ENCODE data around the gene GNAI3.

GNAI3 gene

DNA sequence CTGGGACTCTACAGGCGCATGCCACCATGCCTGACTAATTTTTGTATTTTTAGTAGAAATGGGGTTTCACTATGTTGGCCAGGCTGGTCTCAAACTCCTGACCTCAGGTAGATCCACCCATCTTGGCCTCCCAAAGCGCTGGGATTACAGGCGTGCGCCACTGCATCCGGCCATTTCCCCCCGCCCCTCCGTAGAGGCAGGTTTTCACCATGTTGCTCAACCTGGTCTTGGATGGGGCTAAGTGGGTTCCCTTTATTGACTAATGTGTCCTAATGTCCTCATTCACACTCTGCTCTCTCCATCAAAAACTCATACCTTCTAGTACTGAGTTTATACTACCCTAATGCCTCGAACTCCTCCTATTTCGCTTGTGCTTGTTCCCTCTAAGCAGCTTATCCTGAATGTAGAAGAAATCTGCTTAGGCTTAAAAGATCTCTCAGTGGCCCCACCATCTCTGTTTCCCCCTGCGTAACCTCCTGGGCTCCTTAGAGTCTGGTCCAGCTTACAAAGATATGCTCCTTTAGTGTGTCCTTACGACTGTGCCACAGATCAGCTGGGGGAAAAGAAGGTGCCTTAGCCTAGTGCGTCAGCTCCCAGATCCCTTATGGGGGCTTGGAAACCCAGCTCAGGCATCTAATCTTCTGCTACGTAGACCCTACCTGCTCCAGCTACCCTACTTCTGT lies 63.0 kb downstream of the GNAI3 start:
- Histone ChIP-seq H3K9me3 (ENCODE audit: severe bottlenecking) (no peaks in the 10 kb centered on the region), H3K27ac (peak overlapping the region; percentile 95), H3K36me3 (peaks cover 35% of the 10 kb centered on the region), H3K27me3 (ENCODE audit: insufficient read depth, low read depth, severe bottlenecking) (no peaks in the 10 kb centered on the region), H3K4me3 (ENCODE audit: low read depth, low read length) (peak overlapping the region; percentile 58)
- TF ChIP-seq, protein P1, sequence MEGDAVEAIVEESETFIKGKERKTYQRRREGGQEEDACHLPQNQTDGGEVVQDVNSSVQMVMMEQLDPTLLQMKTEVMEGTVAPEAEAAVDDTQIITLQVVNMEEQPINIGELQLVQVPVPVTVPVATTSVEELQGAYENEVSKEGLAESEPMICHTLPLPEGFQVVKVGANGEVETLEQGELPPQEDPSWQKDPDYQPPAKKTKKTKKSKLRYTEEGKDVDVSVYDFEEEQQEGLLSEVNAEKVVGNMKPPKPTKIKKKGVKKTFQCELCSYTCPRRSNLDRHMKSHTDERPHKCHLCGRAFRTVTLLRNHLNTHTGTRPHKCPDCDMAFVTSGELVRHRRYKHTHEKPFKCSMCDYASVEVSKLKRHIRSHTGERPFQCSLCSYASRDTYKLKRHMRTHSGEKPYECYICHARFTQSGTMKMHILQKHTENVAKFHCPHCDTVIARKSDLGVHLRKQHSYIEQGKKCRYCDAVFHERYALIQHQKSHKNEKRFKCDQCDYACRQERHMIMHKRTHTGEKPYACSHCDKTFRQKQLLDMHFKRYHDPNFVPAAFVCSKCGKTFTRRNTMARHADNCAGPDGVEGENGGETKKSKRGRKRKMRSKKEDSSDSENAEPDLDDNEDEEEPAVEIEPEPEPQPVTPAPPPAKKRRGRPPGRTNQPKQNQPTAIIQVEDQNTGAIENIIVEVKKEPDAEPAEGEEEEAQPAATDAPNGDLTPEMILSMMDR (IDR thresholded peaks at IDR 0.05; ENCODE audit: low read depth, low read length) = no peak
- DNase-seq = peak; percentile 92

DNA sequence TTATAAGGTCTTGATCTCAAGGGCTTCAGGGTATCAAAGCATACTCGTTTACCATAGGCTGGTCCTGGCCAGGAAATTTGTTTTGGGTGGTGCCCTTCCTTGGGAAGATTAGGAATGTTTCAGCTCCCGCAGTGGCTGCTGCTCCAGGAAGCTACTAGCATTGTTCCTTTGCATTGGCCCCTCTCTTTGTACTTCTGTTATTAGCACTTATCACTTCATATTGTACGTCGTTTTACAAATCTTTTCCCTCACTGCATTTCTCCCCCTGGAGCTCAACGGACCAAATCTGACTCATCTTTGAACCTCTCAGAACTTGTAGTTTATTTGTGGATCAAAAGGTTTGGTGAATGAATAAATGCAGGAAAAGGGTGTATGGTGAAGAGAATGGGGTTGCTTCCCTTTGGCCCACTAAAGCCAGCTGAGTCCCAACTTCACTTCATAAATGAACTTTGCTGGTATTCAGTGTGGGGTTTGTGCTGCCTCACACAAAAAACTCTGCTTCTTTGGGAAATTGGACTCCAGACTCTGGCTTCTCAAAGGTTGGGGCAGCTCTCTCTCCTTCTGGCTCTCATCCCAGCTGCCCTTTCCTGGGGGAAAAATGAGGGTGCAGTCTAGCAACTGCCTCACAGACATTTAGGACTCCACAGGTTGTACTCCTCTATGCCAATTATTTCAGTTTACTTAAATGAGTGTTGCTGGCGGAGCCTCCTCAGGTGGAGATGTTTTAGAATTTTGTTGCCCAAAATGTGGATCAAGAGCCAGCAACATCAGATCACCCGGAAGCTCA lies 65.1 kb downstream of the GNAI3 start:
- Histone ChIP-seq H3K27me3 (ENCODE audit: insufficient read depth, low read depth, severe bottlenecking) (no peaks in the 10 kb centered on the region), H3K9me3 (ENCODE audit: severe bottlenecking) (no peaks in the 10 kb centered on the region), H3K27ac (peak overlapping the region; percentile 95), H3K4me3 (ENCODE audit: low read depth, low read length) (peak overlapping the region; percentile 58), H3K36me3 (peaks cover 21% of the 10 kb centered on the region)
- DNase-seq = peak; percentile 79
- TF ChIP-seq, protein P1 (IDR thresholded peaks at IDR 0.05; ENCODE audit: low read depth, low read length) = no peak

DNA sequence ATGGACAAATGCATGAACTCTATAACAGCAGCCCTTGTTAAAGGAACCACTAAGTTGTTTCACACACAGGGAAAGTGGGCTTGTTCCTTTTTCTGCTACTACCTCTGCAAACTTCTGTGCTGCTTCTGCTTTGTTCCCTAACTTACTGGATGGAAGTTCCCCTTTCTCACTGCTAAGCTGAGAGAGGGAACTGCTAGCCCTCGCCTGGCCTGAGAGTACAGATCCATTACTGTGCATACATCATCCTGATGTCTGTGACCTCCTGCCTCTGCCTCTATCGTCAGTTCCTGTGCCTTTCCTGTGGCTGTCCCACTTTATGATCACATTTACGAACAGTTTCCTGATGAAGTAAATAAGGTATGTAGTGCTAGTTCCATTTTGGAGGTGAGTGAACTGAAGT lies 67.5 kb downstream of the GNAI3 start:
- Histone ChIP-seq H3K27ac (no peak overlapping the region), H3K9me3 (ENCODE audit: severe bottlenecking) (no peaks in the 10 kb centered on the region), H3K27me3 (ENCODE audit: insufficient read depth, low read depth, severe bottlenecking) (no peaks in the 10 kb centered on the region), H3K4me3 (ENCODE audit: low read depth, low read length) (no peak overlapping the region), H3K36me3 (no peaks in the 10 kb centered on the region; the same call in 1 of the 2 replicates)
- DNase-seq = no peak
- TF ChIP-seq, protein P1 (IDR thresholded peaks at IDR 0.05; ENCODE audit: low read depth, low read length) = no peak

DNA sequence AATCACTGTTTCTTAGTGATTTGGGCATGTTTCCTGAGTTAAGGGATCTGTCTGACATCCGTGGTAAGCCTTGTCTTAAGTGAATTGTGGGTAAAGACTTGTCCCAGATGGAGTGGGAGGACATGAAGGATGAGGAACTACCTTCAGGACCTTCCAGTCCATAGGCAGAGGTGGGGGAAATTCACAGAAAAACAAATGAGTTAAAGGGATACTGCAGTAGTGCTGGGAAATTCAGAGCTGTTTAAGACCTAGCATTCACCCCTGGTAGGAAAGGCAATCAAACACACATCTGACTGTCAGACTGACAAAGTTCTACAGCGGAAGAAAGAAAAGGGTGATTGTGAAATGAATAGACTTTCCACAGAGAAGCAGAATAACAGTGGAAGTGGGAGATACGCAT lies 68.0 kb downstream of the GNAI3 start:
- no peaks in the 10 kb centered on the region; the same call in 1 of the 2 replicates for H3K36me3 ChIP-seq
- no peak overlapping the region for H3K27ac ChIP-seq
- no peaks in the 10 kb centered on the region for H3K9me3 ChIP-seq (ENCODE audit: severe bottlenecking)
- no peak for DNase-seq
- TF ChIP-seq, protein P1 (IDR thresholded peaks at IDR 0.05; ENCODE audit: low read depth, low read length) = no peak
- H3K4me3 ChIP-seq (ENCODE audit: low read depth, low read length) = no peak overlapping the region
- no peaks in the 10 kb centered on the region for H3K27me3 ChIP-seq (ENCODE audit: insufficient read depth, low read depth, severe bottlenecking)

DNA sequence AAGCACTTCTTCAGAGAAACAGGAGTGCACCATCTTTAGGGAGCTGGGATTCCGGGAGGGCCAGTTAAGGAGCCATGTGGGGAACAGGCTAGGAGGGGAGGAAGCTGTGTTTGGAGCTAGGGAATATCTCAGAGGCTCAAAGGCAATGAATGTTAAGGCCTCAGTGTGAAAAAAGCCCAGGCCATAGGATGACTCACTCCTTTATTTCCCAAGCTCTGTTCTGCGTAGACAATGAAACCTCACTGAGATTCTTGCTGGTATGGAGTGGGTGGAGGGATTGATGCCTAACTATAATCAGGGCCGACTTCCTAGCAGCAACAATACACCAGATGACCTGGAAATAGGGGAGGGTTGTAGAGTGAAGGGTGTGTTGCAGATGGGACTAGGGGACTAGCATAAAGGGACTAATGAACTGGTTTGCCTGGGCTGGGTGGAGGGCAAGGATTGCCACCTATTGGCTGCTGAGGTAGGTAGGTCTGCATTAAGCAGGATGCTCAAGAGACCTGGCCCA lies 68.9 kb downstream of the GNAI3 start:
- Histone ChIP-seq H3K9me3 (ENCODE audit: severe bottlenecking) (no peaks in the 10 kb centered on the region), H3K36me3 (peaks cover 6% of the 10 kb centered on the region), H3K4me3 (ENCODE audit: low read depth, low read length) (no peak overlapping the region), H3K27ac (peak overlapping the region; percentile 27; the same call in 1 of the 2 replicates), H3K27me3 (ENCODE audit: insufficient read depth, low read depth, severe bottlenecking) (no peaks in the 10 kb centered on the region)
- TF ChIP-seq, protein P1 (IDR thresholded peaks at IDR 0.05; ENCODE audit: low read depth, low read length) = peak; percentile 51
- DNase-seq = peak; percentile 65
